Dendritic cell treated with granulocyte-macrophage colony-stimulating factor and Interleukin-4, amounts not matched to agents 40 ng/mL and 50 ng/mL, for 4 days (primary cell): ENCODE measurements around the gene MYOCD.

ENCODE experiments used
- H3K27ac Mint-ChIP-seq: one replicate; pipeline ENCODE4 v1.8.0; 2022; ENCODE audit warnings: mild to moderate bottlenecking, mixed read lengths
- H3K27me3 Mint-ChIP-seq: one replicate; pipeline ENCODE4 v1.8.0; 2022; ENCODE audit warnings: mild to moderate bottlenecking, mixed read lengths
- H3K36me3 Mint-ChIP-seq: one replicate; pipeline ENCODE4 v1.8.0; 2022; ENCODE audit warnings: low read depth, mixed read lengths
- H3K4me1 Mint-ChIP-seq: one replicate; pipeline ENCODE4 v1.8.0; 2022; ENCODE audit warnings: low read depth, mixed read lengths
- H3K4me3 Mint-ChIP-seq: one replicate; pipeline ENCODE4 v1.8.0; 2022; ENCODE audit warnings: mild to moderate bottlenecking, moderate library complexity, mixed read lengths
- H3K9me3 Mint-ChIP-seq: one replicate; pipeline ENCODE4 v1.8.0; 2022; ENCODE audit warnings: mixed read lengths
- intact Hi-C: fragments of 100-400 bp; cut with micrococcal nuclease; formaldehyde crosslinking; loops from one replicate; pipeline ENCODE4 v1.15.0; 2022

MYOCD gene

GRCh38 chr17:12734926-12735325 lies 69.2 kb downstream of the MYOCD start:
- H3K9me3 Mint-ChIP-seq = no peaks in the 10 kb centered on the region
- no peak overlapping the region for H3K4me3 Mint-ChIP-seq
- no peaks in the 10 kb centered on the region for H3K4me1 Mint-ChIP-seq
- H3K36me3 Mint-ChIP-seq = no peaks in the 10 kb centered on the region
- no peaks in the 10 kb centered on the region for H3K27me3 Mint-ChIP-seq
- intact Hi-C loops = no loop called here
- no peak overlapping the region for H3K27ac Mint-ChIP-seq

- H3K4me1 Mint-ChIP-seq = no peaks in the 10 kb centered on the region
- no peaks in the 10 kb centered on the region for H3K36me3 Mint-ChIP-seq
- H3K27me3 Mint-ChIP-seq = no peaks in the 10 kb centered on the region
- H3K9me3 Mint-ChIP-seq = no peaks in the 10 kb centered on the region
- no peak overlapping the region for H3K4me3 Mint-ChIP-seq
- H3K27ac Mint-ChIP-seq = no peak overlapping the region
- intact Hi-C loops = no loop called here
These were observed 69.8 kb downstream of the MYOCD start for GRCh38 chr17:12735517-12735916.

GRCh38 chr17:12736526-12736925 lies 70.8 kb downstream of the MYOCD start:
- no peaks in the 10 kb centered on the region for H3K27me3 Mint-ChIP-seq
- no peaks in the 10 kb centered on the region for H3K9me3 Mint-ChIP-seq
- no peaks in the 10 kb centered on the region for H3K36me3 Mint-ChIP-seq
- no peak overlapping the region for H3K27ac Mint-ChIP-seq
- no peak overlapping the region for H3K4me3 Mint-ChIP-seq
- no peaks in the 10 kb centered on the region for H3K4me1 Mint-ChIP-seq
- intact Hi-C loops = no loop called here

DNA sequence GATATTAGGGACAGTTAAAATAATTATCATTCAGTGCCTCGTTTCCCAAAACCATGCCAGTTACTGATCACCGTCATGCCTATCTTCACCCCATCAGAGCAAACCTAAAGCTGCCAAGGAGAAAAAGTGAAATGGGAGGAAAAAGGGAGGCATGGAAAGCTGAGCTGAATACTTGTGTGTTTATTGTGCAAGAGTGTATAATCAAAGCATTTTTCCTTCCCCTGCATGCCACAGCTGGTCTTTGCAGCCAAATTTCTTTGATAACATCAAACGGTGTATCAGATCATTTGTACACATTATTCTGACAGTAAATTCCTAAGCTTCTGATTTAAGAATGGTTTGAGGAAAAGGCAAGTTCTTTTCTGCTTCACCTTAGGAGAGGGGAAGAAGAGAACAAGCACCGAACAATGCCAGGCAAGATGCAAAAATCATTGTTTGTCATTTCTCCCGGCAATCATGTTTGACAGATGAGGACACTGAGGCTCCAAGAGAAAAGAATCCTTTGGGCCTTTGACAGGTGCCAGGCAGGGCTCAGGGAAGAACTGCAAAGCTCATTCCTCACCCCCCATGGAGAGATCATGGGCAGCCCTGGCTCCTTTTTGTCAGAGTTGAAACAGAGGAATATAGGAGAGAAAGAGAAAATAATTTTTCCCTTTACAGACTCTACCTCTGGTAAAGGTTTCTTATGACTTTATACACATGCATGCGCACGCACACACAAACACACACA lies 72.2 kb downstream of the MYOCD start:
- H3K4me1 Mint-ChIP-seq = no peaks in the 10 kb centered on the region
- H3K27me3 Mint-ChIP-seq = no peaks in the 10 kb centered on the region
- H3K36me3 Mint-ChIP-seq = no peaks in the 10 kb centered on the region
- no peak overlapping the region for H3K4me3 Mint-ChIP-seq
- H3K9me3 Mint-ChIP-seq = no peaks in the 10 kb centered on the region
- no peak overlapping the region for H3K27ac Mint-ChIP-seq
- intact Hi-C loops = no loop called here

GRCh38 chr17:12738624-12739023 lies 72.9 kb downstream of the MYOCD start:
- Mint-ChIP-seq H3K9me3 (no peaks in the 10 kb centered on the region), H3K27ac (no peak overlapping the region), H3K27me3 (no peaks in the 10 kb centered on the region), H3K4me3 (no peak overlapping the region), H3K36me3 (no peaks in the 10 kb centered on the region), H3K4me1 (no peaks in the 10 kb centered on the region)
- intact Hi-C loops = no loop called here

- intact Hi-C loops = no loop called here
- Mint-ChIP-seq H3K27me3 (no peaks in the 10 kb centered on the region), H3K9me3 (no peaks in the 10 kb centered on the region), H3K4me1 (no peaks in the 10 kb centered on the region), H3K27ac (no peak overlapping the region), H3K36me3 (no peaks in the 10 kb centered on the region), H3K4me3 (no peak overlapping the region)
These were observed 73.8 kb downstream of the MYOCD start for GRCh38 chr17:12739500-12739899.

DNA sequence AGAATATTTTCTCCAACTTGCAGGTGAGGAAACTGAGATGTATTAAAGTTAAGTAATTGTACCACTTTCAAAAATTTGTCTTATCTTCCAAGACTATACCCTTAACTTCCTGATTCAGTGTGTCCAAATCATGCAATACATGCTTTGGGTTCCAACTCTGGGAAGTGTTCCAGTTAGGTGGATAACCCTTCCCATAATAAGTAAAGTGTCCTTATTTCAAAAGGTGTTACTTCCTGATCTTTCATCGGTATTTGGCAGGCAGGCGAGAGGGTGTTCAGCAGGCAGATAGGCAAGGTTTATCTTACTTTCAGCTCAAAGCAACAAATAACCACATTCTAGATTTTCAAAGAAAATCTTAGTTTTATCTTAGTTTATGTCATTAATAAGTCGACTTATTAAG lies 77.4 kb downstream of the MYOCD start:
- intact Hi-C loops = no loop called here
- Mint-ChIP-seq H3K27me3 (no peaks in the 10 kb centered on the region), H3K4me1 (no peaks in the 10 kb centered on the region), H3K36me3 (no peaks in the 10 kb centered on the region), H3K4me3 (no peak overlapping the region), H3K9me3 (no peaks in the 10 kb centered on the region), H3K27ac (no peak overlapping the region)

GRCh38 chr17:12744298-12744697 lies 78.6 kb downstream of the MYOCD start:
- no peaks in the 10 kb centered on the region for H3K36me3 Mint-ChIP-seq
- no peak overlapping the region for H3K4me3 Mint-ChIP-seq
- intact Hi-C loops = no loop called here
- H3K27me3 Mint-ChIP-seq = no peaks in the 10 kb centered on the region
- no peak overlapping the region for H3K27ac Mint-ChIP-seq
- H3K9me3 Mint-ChIP-seq = no peaks in the 10 kb centered on the region
- no peaks in the 10 kb centered on the region for H3K4me1 Mint-ChIP-seq

- intact Hi-C loops = no loop called here
- H3K4me1 Mint-ChIP-seq = no peaks in the 10 kb centered on the region
- H3K27me3 Mint-ChIP-seq = no peaks in the 10 kb centered on the region
- H3K36me3 Mint-ChIP-seq = no peaks in the 10 kb centered on the region
- H3K9me3 Mint-ChIP-seq = no peaks in the 10 kb centered on the region
- H3K4me3 Mint-ChIP-seq = no peak overlapping the region
- no peak overlapping the region for H3K27ac Mint-ChIP-seq
These were observed 79.1 kb downstream of the MYOCD start for GRCh38 chr17:12744786-12745185.

DNA sequence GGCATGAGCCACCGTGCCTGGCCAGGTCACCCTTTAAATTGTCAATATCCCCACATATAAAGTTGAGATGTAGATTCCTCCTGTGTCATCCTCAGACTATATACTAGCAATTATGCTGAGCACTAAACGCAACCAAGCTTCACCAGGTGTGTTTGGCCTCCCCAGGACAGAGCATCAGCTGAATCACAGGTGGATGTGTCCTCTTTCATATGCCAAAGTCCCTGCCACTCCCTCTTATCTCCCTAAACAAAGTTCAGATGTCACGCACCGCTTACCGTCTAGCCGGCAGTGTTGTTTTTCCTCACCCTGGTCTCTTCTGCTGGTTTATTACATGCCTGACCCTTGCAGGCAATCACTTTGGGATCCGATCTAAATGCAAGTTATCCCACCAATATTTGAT lies 79.8 kb downstream of the MYOCD start:
- H3K4me1 Mint-ChIP-seq = no peaks in the 10 kb centered on the region
- intact Hi-C loops = no loop called here
- H3K27ac Mint-ChIP-seq = no peak overlapping the region
- H3K36me3 Mint-ChIP-seq = no peaks in the 10 kb centered on the region
- no peaks in the 10 kb centered on the region for H3K27me3 Mint-ChIP-seq
- no peaks in the 10 kb centered on the region for H3K9me3 Mint-ChIP-seq
- H3K4me3 Mint-ChIP-seq = no peak overlapping the region

- Mint-ChIP-seq H3K4me1 (no peaks in the 10 kb centered on the region), H3K27ac (no peak overlapping the region), H3K36me3 (no peaks in the 10 kb centered on the region), H3K9me3 (no peaks in the 10 kb centered on the region), H3K4me3 (no peak overlapping the region), H3K27me3 (no peaks in the 10 kb centered on the region)
- intact Hi-C loops = no loop called here
These were observed 91.1 kb downstream of the MYOCD start for GRCh38 chr17:12756786-12757185.

- H3K4me1 Mint-ChIP-seq = no peaks in the 10 kb centered on the region
- H3K4me3 Mint-ChIP-seq = no peak overlapping the region
- H3K27ac Mint-ChIP-seq = no peak overlapping the region
These were observed 93.4 kb downstream of the MYOCD start for GRCh38 chr17:12759090-12759489.

DNA sequence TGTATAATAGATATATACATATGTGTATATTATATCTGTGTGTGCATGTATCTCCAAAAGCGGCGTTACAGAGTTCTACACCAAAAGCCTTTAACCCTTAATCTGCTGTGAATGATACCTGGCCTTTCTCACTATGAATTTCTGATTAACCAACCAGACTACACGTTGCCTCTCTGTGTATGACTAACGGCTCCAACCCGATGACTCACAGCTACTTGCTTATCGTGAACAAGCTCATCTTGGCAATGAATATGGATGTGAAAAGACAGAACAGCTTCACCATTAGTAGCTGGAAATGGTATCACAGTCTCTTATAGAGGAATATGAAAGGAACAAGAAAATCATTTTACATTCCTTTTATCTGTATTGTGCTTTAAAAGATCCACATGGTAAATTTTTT lies 99.9 kb downstream of the MYOCD start:
- intact Hi-C loops = no loop called here
- peaks cover 30% of the 10 kb centered on the region for H3K9me3 Mint-ChIP-seq
- H3K27ac Mint-ChIP-seq = no peak overlapping the region
- no peaks in the 10 kb centered on the region for H3K27me3 Mint-ChIP-seq
- H3K4me1 Mint-ChIP-seq = no peaks in the 10 kb centered on the region
- H3K36me3 Mint-ChIP-seq = no peaks in the 10 kb centered on the region
- H3K4me3 Mint-ChIP-seq = no peak overlapping the region

More at GRCh38 chr17:12759090-12759489, 93.4 kb downstream of the MYOCD start:
- H3K36me3 Mint-ChIP-seq = no peaks in the 10 kb centered on the region
- H3K27me3 Mint-ChIP-seq = no peaks in the 10 kb centered on the region
- peaks cover 18% of the 10 kb centered on the region for H3K9me3 Mint-ChIP-seq
- intact Hi-C loops = no loop called here

DNA sequence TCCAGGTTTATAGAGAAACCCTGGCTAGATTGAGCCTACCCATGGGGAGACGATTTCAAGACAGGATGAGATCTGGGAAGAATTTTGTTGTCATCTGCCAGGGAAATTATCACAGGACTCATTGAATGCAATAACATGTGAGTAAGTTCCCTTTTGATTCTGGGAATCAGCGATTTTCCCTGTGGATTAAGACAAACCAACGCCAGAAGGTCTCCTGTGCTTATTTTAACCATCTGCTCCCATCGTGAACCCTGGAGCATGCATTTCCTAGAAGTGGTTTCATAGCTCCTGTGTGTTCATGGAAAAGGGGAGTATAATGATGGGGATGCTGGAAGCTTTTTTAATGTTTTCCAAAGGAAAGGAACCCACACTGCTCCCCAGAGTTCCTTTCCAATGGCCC lies 102.6 kb downstream of the MYOCD start:
- no peaks in the 10 kb centered on the region for H3K27me3 Mint-ChIP-seq
- intact Hi-C loops = no loop called here
- H3K9me3 Mint-ChIP-seq = peaks cover 16% of the 10 kb centered on the region
- no peaks in the 10 kb centered on the region for H3K4me1 Mint-ChIP-seq
- no peak overlapping the region for H3K27ac Mint-ChIP-seq
- H3K4me3 Mint-ChIP-seq = no peak overlapping the region
- H3K36me3 Mint-ChIP-seq = no peaks in the 10 kb centered on the region

GRCh38 chr17:12769981-12770380 lies 104.3 kb downstream of the MYOCD start:
- Mint-ChIP-seq H3K9me3 (peaks cover 12% of the 10 kb centered on the region), H3K27me3 (no peaks in the 10 kb centered on the region), H3K4me1 (no peaks in the 10 kb centered on the region)

More at GRCh38 chr17:12769981-12770380, 104.3 kb downstream of the MYOCD start:
- Mint-ChIP-seq H3K36me3 (no peaks in the 10 kb centered on the region), H3K4me3 (no peak overlapping the region), H3K27ac (no peak overlapping the region)
- intact Hi-C loops = no loop called here
